H1 (cell line): ENCODE data around the gene AKR1B15. TPM values are rescaled to one million over a fixed set of nuclear protein-coding genes. Genes with fewer than 3 reads are reported as not detected.

Experiments used
- CTCF ChIA-PET: fragments of 300-600 bp; sonication (Branson Sonifier 250); formaldehyde crosslinking; loops from one replicate; lab custom pipeline; 2021; ENCODE audit not compliant: partially characterized antibody; lab: Charles Lee
- POLR2A ChIA-PET: fragments of 300-600 bp; sonication (Branson Sonifier 250); formaldehyde crosslinking; loops from one replicate; lab custom pipeline; 2021; ENCODE audit warnings: inconsistent platforms; ENCODE audit not compliant: partially characterized antibody; lab: Charles Lee
- DNase-seq, 2 experiments: peaks; one replicate each; pipeline versions ENCODE4 v3.0.0 to v3.0.0-alpha.2; 2010 to 2022; ENCODE audit warnings: low spot score in 2 of 2, low read depth in 1 of 2, mixed read lengths in 1 of 2
- FAIRE-seq: peaks from 2 replicates; lab custom pipeline; 2011; peaks lifted over from hg19 to GRCh38; lab: Jason Lieb, UNC
- H2AFZ ChIP-seq: 2 replicates; pipeline ENCODE4 v1.8.1; 2012; ENCODE audit warnings: low read length, inconsistent platforms
- H2AK5ac ChIP-seq: 2 replicates; pipeline ENCODE4 v1.6.1; 2013; ENCODE audit warnings: low read depth, low read length
- H2BK120ac ChIP-seq: replicated peaks from 2 replicates; pipeline ENCODE3; 2013; ENCODE audit warnings: low read depth, low read length, inconsistent platforms
- H2BK12ac ChIP-seq: 2 replicates; pipeline ENCODE4 v1.6.1; 2013; ENCODE audit warnings: low read depth, low read length
- H2BK15ac ChIP-seq: 2 replicates; pipeline ENCODE4 v1.6.1; 2013; ENCODE audit warnings: low read length
- H2BK20ac ChIP-seq: 2 replicates; pipeline ENCODE4 v1.6.1; 2013; ENCODE audit warnings: low read length
- H2BK5ac ChIP-seq: 2 replicates; pipeline ENCODE4 v1.6.1; 2013; ENCODE audit warnings: low read depth, low read length
- H3K14ac ChIP-seq: 2 replicates; pipeline ENCODE4 v1.6.1; 2013; ENCODE audit warnings: inconsistent platforms; ENCODE audit not compliant: insufficient read length
- H3K18ac ChIP-seq: 2 replicates; pipeline ENCODE4 v1.6.1; 2013; ENCODE audit warnings: low read length; ENCODE audit errors: extremely low read depth
- H3K23ac ChIP-seq: 2 replicates; pipeline ENCODE4 v1.6.1; 2013; ENCODE audit warnings: inconsistent platforms; ENCODE audit not compliant: insufficient read length
- H3K23me2 ChIP-seq: 2 replicates; pipeline ENCODE4 v1.6.1; 2013; ENCODE audit warnings: low read depth, low read length
- H3K27ac ChIP-seq: 2 replicates; pipeline ENCODE4 v1.6.1; 2011; ENCODE audit warnings: low read depth, low read length, inconsistent platforms
- H3K27me3 ChIP-seq, 4 experiments: replicated peaks in 1 of 4; 1 replicate in 1 of 4; 2 replicates in 3 of 4; pipeline versions ENCODE4 v1.6.1 to v1.8.1; 2011 to 2013; ENCODE audit warnings: low read length in 3 of 4, mild to moderate bottlenecking in 3 of 4, inconsistent platforms in 2 of 4, mixed read lengths in 2 of 4, moderate library complexity in 1 of 4; ENCODE audit not compliant: control insufficient read depth in 3 of 4, insufficient read depth in 3 of 4; ENCODE audit errors: extremely low read depth in 1 of 4
- H3K36me3 ChIP-seq, 4 experiments: 2 replicates each; pipeline versions ENCODE4 v1.6.1 to v1.8.1; 2011 to 2013; ENCODE audit warnings: mild to moderate bottlenecking in 4 of 4, low read length in 3 of 4, moderate library complexity in 2 of 4, control low read depth in 1 of 4, inconsistent platforms in 1 of 4; ENCODE audit not compliant: insufficient read depth in 4 of 4, control insufficient read depth in 2 of 4
- H3K4ac ChIP-seq: replicated peaks from 2 replicates; pipeline ENCODE3; 2013; ENCODE audit warnings: low read length, low read depth, mixed read lengths, inconsistent platforms; ENCODE audit not compliant: insufficient read length
- H3K4me1 ChIP-seq, 4 experiments: replicated peaks in 1 of 4; 1 replicate in 1 of 4; 2 replicates in 3 of 4; pipeline versions ENCODE4 v1.6.1 to v1.8.1; 2011 to 2013; ENCODE audit warnings: low read length in 3 of 4, inconsistent platforms in 2 of 4, mixed read lengths in 1 of 4; ENCODE audit not compliant: insufficient read depth in 4 of 4, control insufficient read depth in 3 of 4
- H3K4me2 ChIP-seq, 2 experiments: 2 replicates each; pipeline versions ENCODE4 v1.6.1 to v1.8.1; 2011 to 2013; ENCODE audit warnings: low read depth in 2 of 2, low read length in 2 of 2, control low read depth in 1 of 2, inconsistent platforms in 1 of 2, mild to moderate bottlenecking in 1 of 2; ENCODE audit not compliant: insufficient read depth in 1 of 2
- H3K4me3 ChIP-seq, 4 experiments: fragments of 200-600, 300-600 bp in 1 of 4; sonication (generic), shearing (Covaris generic), sonication (Bioruptor Twin) in 1 of 4; 2 replicates each; pipeline versions ENCODE4 v1.5.1 to v1.8.1; 2011 to 2016; ENCODE audit warnings: low read length in 4 of 4, low read depth in 3 of 4, control low read depth in 2 of 4, inconsistent platforms in 2 of 4, mild to moderate bottlenecking in 2 of 4, mixed read lengths in 1 of 4, moderate library complexity in 1 of 4; ENCODE audit not compliant: insufficient read depth in 2 of 4; ENCODE audit errors: extremely low read depth in 1 of 4
- H3K56ac ChIP-seq: replicated peaks from 2 replicates; pipeline ENCODE3; 2013; ENCODE audit warnings: low read depth, mild to moderate bottlenecking, mixed read lengths, low read length, inconsistent platforms; ENCODE audit not compliant: insufficient read length
- H3K79me1 ChIP-seq: 2 replicates; pipeline ENCODE4 v1.6.1; 2013; ENCODE audit warnings: low read depth, low read length, control low read depth
- H3K79me2 ChIP-seq, 2 experiments: 2 replicates each; pipeline versions ENCODE4 v1.6.1 to v1.8.1; 2012 to 2013; ENCODE audit warnings: low read length in 2 of 2, mild to moderate bottlenecking in 2 of 2, inconsistent platforms in 1 of 2; ENCODE audit not compliant: insufficient read depth in 2 of 2, control insufficient read depth in 1 of 2
- H3K9ac ChIP-seq, 4 experiments: replicated peaks in 1 of 4; 1 replicate in 1 of 4; 2 replicates in 3 of 4; pipeline versions ENCODE4 v1.6.1 to v1.8.1; 2011 to 2013; ENCODE audit warnings: low read depth in 3 of 4, low read length in 3 of 4, control low read depth in 2 of 4, mild to moderate bottlenecking in 2 of 4, moderate library complexity in 2 of 4, inconsistent platforms in 1 of 4; ENCODE audit errors: extremely low read depth in 1 of 4
- H3K9me3 ChIP-seq, 2 experiments: 2 replicates each; pipeline versions ENCODE4 v1.6.1 to v1.8.1; 2012 to 2013; ENCODE audit warnings: mild to moderate bottlenecking in 2 of 2, moderate library complexity in 2 of 2, control low read depth in 1 of 2, inconsistent platforms in 1 of 2, low read depth in 1 of 2, low read length in 1 of 2, mixed read lengths in 1 of 2; ENCODE audit not compliant: insufficient read depth in 2 of 2
- H4K20me1 ChIP-seq, 2 experiments: replicated peaks in 1 of 2; 2 replicates each; pipeline versions ENCODE3 to v1.8.1; 2011 to 2013; ENCODE audit warnings: inconsistent platforms in 2 of 2, low read length in 2 of 2, mild to moderate bottlenecking in 1 of 2; ENCODE audit not compliant: insufficient read depth in 2 of 2, control insufficient read depth in 1 of 2
- H4K5ac ChIP-seq: 2 replicates; pipeline ENCODE4 v1.6.1; 2013; ENCODE audit warnings: low read length, low read depth, mixed read lengths, inconsistent platforms; ENCODE audit not compliant: insufficient read length
- H4K8ac ChIP-seq: 2 replicates; pipeline ENCODE4 v1.8.0; 2013; ENCODE audit warnings: mild to moderate bottlenecking, moderate library complexity, low read length, inconsistent platforms; ENCODE audit not compliant: insufficient read depth; ENCODE audit errors: extremely low read depth
- H4K91ac ChIP-seq: replicated peaks from 2 replicates; pipeline ENCODE3; 2013; ENCODE audit warnings: low read length, mixed read lengths, inconsistent platforms; ENCODE audit not compliant: insufficient read length
- POLR2A ChIP-seq, 2 experiments: IDR thresholded peaks; 1 replicate in 1 of 2; 2 replicates in 1 of 2; pipeline ENCODE4 v1.6.1; 2011; ENCODE audit warnings: low read depth in 2 of 2, low read length in 2 of 2, mild to moderate bottlenecking in 2 of 2; ENCODE audit errors: control extremely low read depth in 1 of 2
- RFX5 ChIP-seq: IDR thresholded peaks from 2 replicates; pipeline ENCODE4 v1.6.1; 2011; ENCODE audit warnings: low read depth, low read length, improper control_type of control experiment, borderline replicate concordance
- SP2 ChIP-seq: IDR thresholded peaks from 2 replicates; pipeline ENCODE4 v1.6.1; 2012; ENCODE audit warnings: mild to moderate bottlenecking, low read length, inconsistent platforms
- WGBS, 2 experiments: shearing (Covaris generic) in 1 of 2; methylation state at CpG; one replicate each; pipeline versions ENCODE4 v1.1.6 to v1.1.7; 2013 to 2015; ENCODE audit warnings: low lambda C conversion rate in 2 of 2, mixed read lengths in 2 of 2, inconsistent platforms in 1 of 2, low coverage in 1 of 2, missing lambda C conversion rate in 1 of 2; ENCODE audit not compliant: insufficient replicate concordance in 2 of 2, insufficient coverage in 1 of 2, insufficient read length in 1 of 2; ENCODE audit errors: extremely low coverage in 1 of 2, missing lambda C conversion rate in 1 of 2; 5-methylcytosine and 5-hydroxymethylcytosine counted together
- polyA plus RNA-seq, 7 experiments: library from polyadenylated mRNA; depleted of rRNA in 3 of 7; stranded (reverse) in 5 of 7; unstranded in 2 of 7; fragments of >200 nt in 5 of 7; fragments of 200-250 nt in 2 of 7; gene quantifications; 1 replicate in 5 of 7; 2 replicates in 1 of 7; 4 replicates in 1 of 7; pipeline versions ENCODE4 v1.2.1 to v1.2.3, GENCODE V29; 2011 to 2013; ENCODE audit warnings: missing spikeins in 2 of 7, mixed read lengths in 2 of 7
- total RNA-seq: library from RNA; stranded (reverse); fragmentation: NEBNext Ultra II Directional; extraction: Animal tissue kit (Norgen Biotek cat#: 25700); gene quantifications from 2 replicates; pipeline ENCODE4 v1.2.1, GENCODE V29; 2021

Gene AKR1B15
- total and polyA plus RNA-seq, 2 of the 8 experiments (the other 6 are each of a cell fraction or from before 2014, with no cell fraction given) = 0.15 to 0.47 TPM

GRCh38 chr7:134530460-134530859 lies 18.4 kb upstream of the AKR1B15 start:
- Histone ChIP-seq H3K4me1 (peaks cover 0 to 5% (median 1%) of the 10 kb centered on the region in 4 experiments; a peak in 2 of 7 replicates), H3K14ac (no peak overlapping the region)
- no peak for FAIRE-seq
- TF ChIP-seq POLR2A (IDR thresholded peaks at IDR 0.05; ENCODE audit: control extremely low read depth in 1 of 2, low read depth in 2 of 2, low read length in 2 of 2) = no peak
- no peak for TF ChIP-seq RFX5
- no peak for TF ChIP-seq SP2
- TF ChIP-seq, all 59 proteins: peak for 0
- Histone ChIP-seq H3K27me3 (no peaks in the 10 kb centered on the region; a peak in 1 of 7 replicates), H4K20me1 (no peaks in the 10 kb centered on the region), H2BK15ac (no peak overlapping the region), H3K79me2 (no peaks in the 10 kb centered on the region), H3K9me3 (no peaks in the 10 kb centered on the region), H3K79me1 (no peaks in the 10 kb centered on the region), H4K8ac (no peak overlapping the region), H3K4me3 (no peak overlapping the region), H2BK12ac (no peak overlapping the region), H3K36me3 (no peaks in the 10 kb centered on the region), H2AK5ac (no peak overlapping the region), H2BK20ac (no peak overlapping the region), H3K4me2 (no peak overlapping the region), H3K27ac (no peak overlapping the region), H2BK5ac (no peak overlapping the region), H4K5ac (no peak overlapping the region), H3K23ac (no peak overlapping the region), H3K18ac (no peak overlapping the region), H3K56ac (no peak overlapping the region), H4K91ac (no peak overlapping the region), H3K23me2 (no peaks in the 10 kb centered on the region), H3K9ac (no peak overlapping the region), H3K4ac (no peak overlapping the region), H2AFZ (no peak overlapping the region), H2BK120ac (no peak overlapping the region)
- ChIA-PET POLR2A (no interaction called here), CTCF (interaction anchor here (0.8 to 2.2 kb wide), 6 partner anchors 8 to 72 kb away, joined by 3 to 12 read pairs (median 4); partner anchors contain the start of genes AKR1B1 and AKR1B15)
- 94% methylated on average over 5 of the region's 5 CpGs; no CpG with 5 or more reads in 1 of the 2 experiments for WGBS, 2 experiments
- DNase-seq = no peak
